Measurements from ENCODE around the gene HSD17B13.

DNA sequence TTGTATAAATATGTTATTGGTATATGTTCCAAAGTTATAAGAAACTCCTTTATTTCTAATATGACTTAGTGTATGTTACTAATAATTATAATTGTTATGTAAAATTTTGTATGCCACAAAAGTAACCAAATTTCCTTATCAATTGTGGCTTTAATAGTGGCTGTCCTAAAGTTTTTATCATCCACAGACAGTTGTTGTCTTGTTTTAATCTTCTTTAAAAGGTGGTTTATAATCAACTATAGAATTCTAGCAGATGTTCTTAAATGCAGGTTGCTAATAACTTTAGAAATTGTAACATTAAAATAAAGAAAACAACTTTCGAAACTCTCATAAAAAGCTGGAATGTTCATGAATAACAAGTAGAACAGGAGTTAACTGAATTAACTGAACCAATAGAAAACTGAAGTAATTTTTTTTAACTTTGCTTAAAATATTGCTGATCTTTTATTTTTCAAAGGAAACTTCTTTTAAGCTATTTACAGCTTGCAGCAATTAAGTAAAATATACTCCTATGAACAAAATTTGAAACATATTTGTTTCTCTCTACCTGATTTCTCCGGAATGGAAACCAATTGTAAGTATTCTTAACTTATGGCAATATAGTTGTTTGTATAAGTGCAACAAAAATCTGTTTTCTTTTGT is 44.0 kb upstream of the HSD17B13 start:
- TF ChIP-seq POLR2AphosphoS5 (IDR thresholded peaks at IDR 0.05; ENCODE audit: low read depth, low read length) (no peak), TAF1 (IDR thresholded peaks at IDR 0.05; ENCODE audit: borderline replicate concordance, low read depth, low read length) (no peak), POLR2A (IDR thresholded peaks at IDR 0.05; ENCODE audit: low read depth, low read length) (no peak)

Data from GM12892 (cell line).